H7 (cell line): ENCODE measurements around the gene ASIC3. TPM values are rescaled to one million over a fixed set of nuclear protein-coding genes. Genes with fewer than 3 reads are reported as not detected.

Experiments used
- DNase-seq: peaks from one replicate; pipeline ENCODE4 v3.0.0; 2012
- H3K27me3 ChIP-seq: 2 replicates; pipeline ENCODE4 v1.6.0; 2011; ENCODE audit warnings: mild to moderate bottlenecking, low read length; ENCODE audit not compliant: control insufficient read depth, insufficient read depth
- H3K36me3 ChIP-seq: replicated peaks from 2 replicates; pipeline ENCODE4 v1.5.1; 2011; ENCODE audit warnings: low read length; ENCODE audit not compliant: control insufficient read depth, insufficient read depth
- H3K4me3 ChIP-seq: 2 replicates; pipeline ENCODE4 v1.5.1; 2011; ENCODE audit warnings: low read depth, mild to moderate bottlenecking, control low read depth, low read length, moderate library complexity; ENCODE audit not compliant: insufficient read depth
- total RNA-seq: library from RNA; depleted of rRNA; stranded (reverse); fragments of >200 nt; shearing (Covaris generic); gene quantifications from 2 replicates; pipeline ENCODE4 v1.2.3, GENCODE V29; 2014

The ASIC3 gene
- total RNA-seq, 1 experiment from 2014 or later: 1.4 TPM

DNA sequence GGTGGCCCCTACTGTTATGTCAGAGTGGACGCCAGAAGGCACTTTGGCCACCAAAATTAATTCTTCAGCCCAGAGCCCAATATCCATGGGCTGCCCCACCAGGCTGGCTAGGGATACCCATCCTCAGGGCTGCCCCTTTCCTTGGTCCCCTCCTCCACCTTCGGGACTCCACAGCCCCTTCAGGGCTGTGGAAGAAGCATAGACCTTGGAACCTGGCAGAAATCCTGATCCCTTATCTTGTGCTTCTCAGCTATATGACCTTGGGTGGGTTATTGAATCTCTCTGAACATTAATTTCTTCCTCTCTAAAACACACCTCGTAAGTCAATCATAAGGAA lies 35.5 kb downstream of the ASIC3 start:
- H3K4me3 ChIP-seq: peak overlapping the region; percentile 73
- peak; percentile 63 for DNase-seq

DNA sequence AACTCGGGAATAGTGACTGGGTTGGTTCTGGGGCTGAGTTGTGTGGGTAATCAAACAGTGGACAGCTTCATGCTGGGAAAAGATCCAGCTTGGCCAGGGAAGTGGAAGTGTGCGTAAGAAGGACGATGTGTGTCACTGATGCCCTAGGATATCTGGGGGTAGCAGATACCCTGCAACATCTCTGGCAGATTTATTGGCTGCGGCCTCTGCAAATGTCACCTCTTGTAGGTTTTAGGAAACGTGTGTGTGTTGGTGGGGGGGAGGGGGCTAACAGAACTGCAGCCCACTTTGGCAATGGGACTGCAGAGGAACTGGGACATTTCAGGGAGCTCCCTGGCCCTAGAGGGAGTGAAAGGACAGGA lies 37.0 kb downstream of the ASIC3 start:
- peaks cover 17% of the 10 kb centered on the region; the same call in 1 of the 2 replicates for H3K27me3 ChIP-seq
- H3K36me3 ChIP-seq: no peaks in the 10 kb centered on the region
- H3K4me3 ChIP-seq: peak overlapping the region; percentile 78; the same call in 1 of the 2 replicates
- no peak for DNase-seq

More for the DNA sequence above, 35.5 kb downstream of the ASIC3 start:
- H3K36me3 ChIP-seq: no peaks in the 10 kb centered on the region; the same call in 1 of the 2 replicates
- H3K27me3 ChIP-seq: peaks cover 17% of the 10 kb centered on the region; the same call in 1 of the 2 replicates

DNA sequence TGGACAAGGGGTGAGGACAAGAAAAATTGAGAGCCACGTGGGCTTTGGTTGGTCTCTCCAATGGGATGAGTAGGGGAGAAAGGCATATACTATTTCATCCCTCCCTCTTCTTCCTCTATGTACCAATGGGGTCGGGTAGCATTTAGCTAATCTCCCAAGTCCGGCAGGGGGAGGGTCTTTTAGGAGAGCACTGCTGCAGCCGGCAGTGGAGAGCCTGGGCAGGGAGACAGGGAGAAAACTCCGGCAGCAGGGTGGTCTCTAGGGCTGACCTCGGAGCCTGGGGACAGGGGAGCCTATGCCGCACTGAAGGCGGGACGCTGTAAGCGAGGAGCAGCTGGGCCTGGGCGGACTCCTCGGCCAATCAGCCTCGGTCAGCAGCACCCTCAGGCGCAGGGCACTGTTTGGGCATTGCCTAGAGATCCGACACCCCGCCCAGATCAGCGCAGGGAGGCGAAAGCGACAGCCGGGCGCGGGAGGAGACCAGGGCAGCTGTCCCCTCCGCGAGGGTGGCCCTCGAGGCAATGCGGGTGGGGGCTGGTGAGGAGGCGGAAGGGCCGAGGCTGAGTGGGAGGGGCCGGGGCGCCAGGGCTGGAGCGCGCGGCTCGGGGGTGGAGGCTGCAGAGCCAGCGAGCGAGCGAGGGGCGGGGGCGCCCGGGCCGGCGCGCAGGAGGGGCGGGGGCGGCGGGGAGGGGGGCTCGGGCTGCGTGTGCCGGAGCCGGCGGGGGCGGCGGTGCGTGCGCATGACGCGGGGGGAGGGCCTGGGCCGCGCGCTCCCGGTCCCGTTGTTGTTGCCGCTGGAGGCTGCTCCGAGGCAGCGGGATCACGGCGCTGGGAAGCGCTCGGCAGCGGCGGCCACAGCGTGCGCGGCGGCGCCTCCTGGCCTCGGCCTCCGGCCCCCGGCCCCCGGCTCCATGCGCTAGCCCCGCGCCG lies 37.6 kb downstream of the ASIC3 start, which contains the start of gene AGAP3:
TSS of gene AGAP3 (plus strand) at position 785 of the 930 bp plus-strand sequence. CDS start 267 bp downstream, outside the sequence.
- H3K36me3 ChIP-seq: no peaks in the 10 kb centered on the region
- H3K4me3 ChIP-seq: peak within 1 kb of the TSS; percentile 90
- DNase-seq: peak; percentile 99
- H3K27me3 ChIP-seq: peaks cover 17% of the 10 kb centered on the region; the same call in 1 of the 2 replicates

DNA sequence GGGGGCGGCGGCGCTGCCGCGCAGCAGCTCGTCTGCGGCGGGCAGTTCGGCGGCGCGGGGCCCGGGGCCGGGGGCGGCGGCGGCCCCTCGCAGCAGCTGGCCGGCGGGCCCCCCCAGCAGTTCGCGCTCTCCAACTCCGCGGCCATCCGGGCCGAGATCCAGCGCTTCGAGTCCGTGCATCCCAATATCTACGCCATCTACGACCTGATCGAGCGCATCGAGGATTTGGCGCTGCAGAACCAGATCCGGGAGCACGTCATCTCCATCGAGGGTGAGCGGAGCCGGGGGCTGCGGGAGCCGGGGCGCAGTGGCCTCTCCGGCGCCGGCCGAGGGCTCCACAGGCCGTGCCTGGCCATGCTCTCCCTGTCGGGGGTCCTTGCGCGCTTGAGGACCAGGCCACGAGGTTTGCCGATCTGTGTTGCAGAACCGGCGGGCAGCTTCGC lies 38.5 kb downstream of the ASIC3 start:
- Histone ChIP-seq H3K4me3 (peak overlapping the region; percentile 90), H3K27me3 (peaks cover 17% of the 10 kb centered on the region; the same call in 1 of the 2 replicates), H3K36me3 (no peaks in the 10 kb centered on the region)
- peak; percentile 79 for DNase-seq

DNA sequence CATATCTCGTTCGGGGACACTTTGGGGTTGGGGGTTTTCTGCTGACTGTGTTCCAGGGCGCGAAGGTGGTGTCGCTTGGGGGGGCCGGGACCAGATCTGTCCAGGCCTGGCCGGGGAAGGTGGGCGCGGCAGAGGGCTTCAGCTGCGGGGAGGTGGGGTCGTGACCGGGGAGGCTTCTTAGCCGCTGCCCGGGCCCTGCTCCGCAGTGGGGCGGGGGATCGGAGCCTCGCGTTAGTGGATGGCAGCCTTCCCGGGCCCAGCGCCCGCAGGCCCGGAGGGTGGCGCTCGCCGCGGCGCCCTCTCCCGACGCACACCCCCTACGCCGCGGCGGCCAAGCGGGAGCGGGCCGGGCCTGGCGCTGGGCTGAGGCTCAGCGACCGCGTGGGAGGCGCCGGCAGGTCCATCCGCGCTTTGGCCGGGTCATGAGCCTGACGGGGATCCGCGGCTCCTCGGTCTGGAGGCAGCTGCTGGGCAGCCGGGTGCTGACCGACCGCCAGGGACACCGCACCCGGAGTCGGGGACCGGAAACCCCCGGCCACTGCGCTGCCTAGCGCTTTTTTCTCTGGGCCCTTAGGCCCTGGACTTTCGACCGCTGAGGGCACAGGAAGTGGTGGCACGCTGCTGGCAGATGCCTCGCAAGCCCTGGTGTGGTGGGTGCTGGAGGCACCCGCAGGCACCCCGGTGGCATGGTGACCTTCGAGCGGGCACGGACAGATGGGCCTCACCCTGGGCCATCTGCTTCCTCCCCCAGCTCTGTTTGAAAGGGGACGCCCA lies 39.1 kb downstream of the ASIC3 start:
- Histone ChIP-seq H3K4me3 (peak overlapping the region; percentile 90), H3K36me3 (no peaks in the 10 kb centered on the region), H3K27me3 (peaks cover 17% of the 10 kb centered on the region; the same call in 1 of the 2 replicates)
- peak; percentile 83 for DNase-seq

DNA sequence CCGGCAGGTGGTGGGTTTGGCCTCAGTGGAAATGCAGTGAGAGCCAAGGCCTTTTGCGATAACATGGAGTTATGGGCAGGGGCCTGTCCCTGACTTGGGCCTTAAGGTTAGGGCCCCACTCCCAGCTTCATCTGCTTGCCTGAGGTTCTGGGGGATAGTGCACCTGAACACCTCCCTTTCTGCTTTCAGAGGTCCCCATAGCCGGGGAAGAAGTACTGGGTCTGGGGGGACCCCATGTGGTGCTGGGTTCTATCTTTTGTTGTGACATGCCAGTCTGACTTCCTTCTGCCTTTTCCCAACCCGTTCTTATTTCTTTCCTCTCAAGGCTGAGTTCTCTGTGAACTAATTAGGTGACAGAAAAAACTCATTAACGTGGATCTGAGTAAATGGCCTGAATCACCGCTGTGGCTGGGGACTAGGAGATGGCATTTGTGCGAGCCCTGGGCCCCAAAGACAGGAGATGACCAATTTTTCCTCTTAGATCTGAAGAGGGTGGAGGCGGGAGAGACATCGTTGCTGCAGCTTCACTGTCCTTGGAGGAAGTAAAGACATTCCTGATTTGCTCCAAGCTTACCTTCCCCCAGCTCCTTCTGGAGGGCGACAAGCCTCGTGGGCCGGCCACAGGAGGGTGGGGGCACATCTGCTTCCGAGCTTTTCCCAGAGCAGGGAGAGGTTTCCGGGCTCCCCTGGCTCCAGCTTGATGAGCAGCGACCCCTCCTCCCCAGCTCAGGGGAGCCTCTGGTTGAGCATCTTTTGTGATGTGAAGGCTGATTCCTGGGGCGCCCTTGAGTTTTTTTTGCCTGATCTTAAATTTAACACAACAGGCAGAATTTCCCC lies 39.9 kb downstream of the ASIC3 start:
- Histone ChIP-seq H3K27me3 (peaks cover 17% of the 10 kb centered on the region; the same call in 1 of the 2 replicates), H3K4me3 (peak overlapping the region; percentile 90), H3K36me3 (no peaks in the 10 kb centered on the region)
- DNase-seq: peak; percentile 76

DNA sequence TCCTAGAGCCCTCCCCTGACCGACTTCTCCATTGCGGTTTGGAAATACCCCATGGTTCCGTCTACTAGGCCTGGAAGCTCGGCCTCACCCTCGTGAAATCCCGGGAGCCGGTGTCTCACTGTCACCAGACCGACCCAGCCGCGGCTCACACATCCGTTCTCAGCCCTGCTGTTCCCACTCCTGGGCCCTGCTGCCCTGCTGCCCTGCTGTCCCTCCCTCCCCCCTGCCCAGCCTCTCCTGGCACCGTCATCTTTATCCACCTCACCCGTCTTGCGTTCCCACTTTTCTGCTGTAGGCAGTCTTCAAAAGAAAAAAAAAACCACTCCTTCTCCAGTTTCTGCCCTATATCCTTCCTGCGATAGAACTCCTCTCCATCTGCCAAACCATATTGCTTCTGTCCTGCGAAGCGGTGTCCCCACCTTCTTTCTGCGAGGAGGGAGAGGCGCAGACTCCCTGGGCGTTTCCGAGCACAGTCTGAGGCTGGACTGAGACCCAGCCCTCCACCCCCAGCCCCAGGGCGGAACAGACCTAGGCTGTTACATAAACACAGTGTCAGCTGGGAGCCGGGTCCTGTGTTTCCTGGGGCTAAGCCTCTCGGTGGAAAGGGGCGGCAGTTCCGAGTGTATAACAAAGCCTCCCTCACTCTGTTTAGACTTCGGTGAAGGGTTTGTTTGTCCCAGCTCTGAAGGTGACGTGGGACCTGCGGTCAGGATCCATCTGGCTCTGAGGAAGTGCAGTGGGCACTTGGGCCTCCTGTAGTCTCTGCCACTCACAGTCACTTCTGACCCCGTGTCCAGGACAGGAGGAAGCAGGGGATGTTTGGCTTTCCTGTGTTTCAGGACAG lies 40.7 kb downstream of the ASIC3 start:
- Histone ChIP-seq H3K36me3 (no peaks in the 10 kb centered on the region; the same call in 1 of the 2 replicates), H3K4me3 (no peak overlapping the region; the same call in 1 of the 2 replicates), H3K27me3 (peaks cover 15% of the 10 kb centered on the region; the same call in 1 of the 2 replicates)
- DNase-seq: peak; percentile 80

DNA sequence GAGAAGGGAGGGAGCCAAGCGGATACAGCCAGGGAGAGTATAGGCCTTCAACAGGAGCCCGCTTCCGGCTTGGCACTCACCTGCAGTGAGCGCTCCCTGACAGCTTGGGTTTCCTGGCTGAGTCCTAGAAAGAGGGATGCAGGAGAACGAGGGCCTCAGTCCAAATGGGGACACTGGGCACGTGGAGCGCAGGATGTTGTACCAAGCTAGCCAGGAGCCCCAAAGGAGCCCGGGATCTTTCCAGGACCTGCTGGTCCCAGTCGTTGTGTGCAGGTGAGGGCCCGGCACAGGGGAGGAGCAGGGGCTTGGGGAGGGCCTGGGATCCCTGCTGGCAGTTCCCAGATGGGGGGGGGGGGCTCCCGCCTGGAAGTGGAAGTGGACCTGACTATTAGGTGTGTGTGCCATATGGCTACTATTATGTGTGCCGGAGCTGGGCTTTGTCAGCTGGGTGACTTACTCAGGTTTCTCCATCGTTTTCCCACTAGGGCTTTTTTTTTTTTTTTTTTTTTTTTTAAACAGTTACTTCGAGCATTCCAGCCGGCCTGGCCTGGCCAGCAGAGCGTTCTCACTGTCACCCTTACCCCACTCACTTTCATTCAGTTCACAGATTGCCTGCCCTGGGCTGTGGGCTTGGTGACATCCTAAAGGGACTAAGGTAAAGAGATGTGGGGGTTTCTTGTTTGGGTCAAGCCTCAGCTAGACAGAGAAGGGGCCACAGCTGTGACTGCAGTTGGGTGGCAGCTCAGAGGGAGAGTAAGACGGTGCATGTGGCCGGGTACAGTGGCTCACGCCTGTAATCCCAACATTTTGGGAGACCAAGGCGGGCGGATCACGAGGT lies 41.8 kb downstream of the ASIC3 start:
- Histone ChIP-seq H3K27me3 (peaks cover 12% of the 10 kb centered on the region; the same call in 1 of the 2 replicates), H3K4me3 (no peak overlapping the region), H3K36me3 (no peaks in the 10 kb centered on the region; the same call in 1 of the 2 replicates)
- DNase-seq: peak; percentile 40

DNA sequence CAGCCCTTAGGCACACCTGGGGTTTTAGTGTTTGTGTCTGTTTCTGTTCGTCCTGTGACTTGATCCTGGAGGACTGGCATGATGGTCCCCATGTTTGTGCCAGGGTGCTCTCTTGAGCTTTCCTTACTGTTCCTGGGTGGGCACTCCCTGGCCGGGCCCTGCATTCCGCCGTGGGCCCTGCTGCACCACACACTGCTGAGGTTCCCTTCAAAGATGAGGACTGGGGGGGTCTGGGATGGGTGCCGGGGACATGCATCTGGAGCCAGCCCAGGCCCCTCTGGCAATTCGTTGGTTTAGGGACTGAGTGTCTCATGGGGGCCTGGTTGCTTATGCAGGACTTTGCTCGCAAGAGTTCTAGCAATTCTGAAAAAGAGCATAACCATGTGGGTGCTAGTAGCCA lies 42.7 kb downstream of the ASIC3 start:
- DNase-seq: no peak
- Histone ChIP-seq H3K36me3 (no peaks in the 10 kb centered on the region; the same call in 1 of the 2 replicates), H3K4me3 (no peak overlapping the region), H3K27me3 (peaks cover 12% of the 10 kb centered on the region; the same call in 1 of the 2 replicates)

DNA sequence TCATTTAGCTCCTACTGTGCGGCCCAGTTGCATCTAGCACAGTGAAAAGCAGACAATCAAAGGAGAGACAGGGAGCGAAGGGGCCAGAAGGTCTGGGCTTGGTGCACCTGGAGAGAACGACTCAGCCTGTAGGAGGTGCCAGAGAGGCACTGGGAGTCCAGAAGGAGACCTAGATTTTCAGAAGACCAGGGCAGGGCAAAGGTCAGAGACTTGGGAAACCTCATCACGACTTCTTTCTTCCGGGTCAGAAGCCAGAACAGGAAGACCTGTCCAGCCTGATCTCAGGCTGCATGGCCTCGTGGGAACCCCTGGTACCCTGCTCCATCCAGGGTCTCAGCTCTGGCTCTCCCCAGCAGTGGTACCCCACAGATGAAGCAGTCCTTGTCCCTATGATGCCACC lies 43.1 kb downstream of the ASIC3 start:
- DNase-seq: peak; percentile 84
- Histone ChIP-seq H3K27me3 (peaks cover 12% of the 10 kb centered on the region; the same call in 1 of the 2 replicates), H3K36me3 (no peaks in the 10 kb centered on the region; the same call in 1 of the 2 replicates), H3K4me3 (no peak overlapping the region)

DNA sequence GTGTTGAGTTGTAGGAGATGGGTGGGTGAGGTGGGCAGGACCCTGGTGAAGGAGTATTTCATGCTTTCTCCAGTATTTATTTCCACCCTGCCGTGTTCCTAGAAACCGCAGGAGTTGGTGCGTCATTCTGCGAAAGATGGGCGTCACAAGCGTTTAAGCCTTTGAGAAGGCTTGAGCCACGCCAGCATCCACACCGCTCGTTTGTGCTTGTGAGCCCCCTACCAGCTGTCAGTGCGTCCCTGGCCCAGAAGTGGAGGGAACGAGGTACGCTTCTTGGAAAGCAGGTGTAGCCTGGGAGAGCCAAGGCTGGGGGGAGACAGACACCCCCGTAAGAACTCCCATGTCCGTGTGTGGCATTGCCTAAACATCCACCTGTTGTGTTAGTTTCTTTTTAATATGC lies 43.7 kb downstream of the ASIC3 start:
- H3K27me3 ChIP-seq: peaks cover 10% of the 10 kb centered on the region; the same call in 1 of the 2 replicates
- H3K4me3 ChIP-seq: no peak overlapping the region
- H3K36me3 ChIP-seq: no peaks in the 10 kb centered on the region; the same call in 1 of the 2 replicates
- no peak for DNase-seq

DNA sequence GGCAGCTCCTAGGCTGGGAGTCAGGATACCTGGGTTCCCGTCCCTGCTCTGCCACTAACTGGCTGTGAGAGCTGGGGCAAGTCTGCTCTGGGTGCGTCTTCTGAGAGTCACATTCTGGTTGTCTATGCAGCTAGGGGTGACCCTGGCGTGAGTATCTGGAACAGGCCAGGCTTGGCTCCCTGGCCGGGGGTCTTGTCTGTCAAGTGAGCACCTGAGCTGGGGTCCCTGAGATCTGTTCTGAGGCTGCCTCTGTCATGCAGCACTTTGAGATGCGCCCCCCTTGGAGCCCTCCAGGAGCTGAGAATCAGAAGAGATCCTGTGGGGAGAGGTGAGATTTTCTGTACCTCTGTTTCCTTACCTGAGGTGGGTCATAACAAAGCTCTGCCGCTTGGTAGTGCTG lies 45.4 kb downstream of the ASIC3 start:
- DNase-seq: no peak
- H3K27me3 ChIP-seq: no peaks in the 10 kb centered on the region
- H3K36me3 ChIP-seq: no peaks in the 10 kb centered on the region; the same call in 1 of the 2 replicates
- no peak overlapping the region for H3K4me3 ChIP-seq
